Ovary (tissue), 1 donor: ENCODE data around the gene ASL.

Source experiments
- EP300 ChIP-seq: sonication (generic); formaldehyde crosslinking; IDR thresholded peaks from one replicate; pipeline ENCODE4 v1.6.1; 2017; ENCODE audit warnings: antibody characterized with exemption
- POLR2A ChIP-seq: fragments of 450-650 bp; IDR thresholded peaks from one replicate; pipeline ENCODE4 v1.6.1; 2017; ENCODE audit warnings: antibody characterized with exemption, mild to moderate bottlenecking, moderate library complexity

GRCh38 chr7:66043681-66044497 lies 31.7 kb upstream of the ASL start:
- no peak for TF ChIP-seq EP300
- TF ChIP-seq POLR2A, result no peak
